ENCODE results near the gene LONRF2.

GRCh38 chr2:100252811-100253698, 69.2 kb downstream of the LONRF2 start:
- TF ChIP-seq CTCF (optimal IDR thresholded peaks at IDR 0.05 in 1 of 3, IDR thresholded peaks at IDR 0.05 in 1 of 3, conservative IDR thresholded peaks at IDR 0.05 in 1 of 3; ENCODE audit: extremely low read depth in 1 of 3, insufficient read depth in 2 of 3, low read length in 3 of 3) (no peak), EZH2 (IDR thresholded peaks at IDR 0.05; ENCODE audit: low read length) (no peak)

All from keratinocyte (primary cell).